Activated B cell treated with CpG ODN at 0.5 μM for 24 hours (primary cell): ENCODE results near the gene MPRIP. TPM values are rescaled to one million over a fixed set of nuclear protein-coding genes. Genes with fewer than 3 reads are reported as not detected.

Experiments
- ATAC-seq: fragments of 200-7000 bp; cut with Tn5 transposase; one replicate; pipeline ENCODE4 v1.10.0; 2021; ENCODE audit warnings: low read depth, mild to moderate bottlenecking, moderate library complexity
- CTCF ChIA-PET: fragments of 350-600 bp; sonication (Branson Sonifier 250); formaldehyde crosslinking; loops from one replicate; lab custom pipeline; 2021; ENCODE audit warnings: antibody characterized with exemption; lab: Charles Lee
- POLR2A ChIA-PET: fragments of 350-600 bp; sonication (Branson Sonifier 250); formaldehyde crosslinking; loops from one replicate; lab custom pipeline; 2021; ENCODE audit warnings: antibody characterized with exemption; lab: Charles Lee
- DNase-seq: peaks from one replicate; pipeline ENCODE4 v3.0.0; 2022
- H3K27ac Mint-ChIP-seq: one replicate; pipeline ENCODE4 v1.8.0; 2020; ENCODE audit warnings: mixed read lengths
- H3K27me3 Mint-ChIP-seq: one replicate; pipeline ENCODE4 v1.8.0; 2021; ENCODE audit warnings: mixed read lengths
- H3K36me3 Mint-ChIP-seq: one replicate; pipeline ENCODE4 v1.8.0; 2021; ENCODE audit warnings: low read depth, mixed read lengths
- H3K4me1 Mint-ChIP-seq: one replicate; pipeline ENCODE4 v1.8.0; 2021; ENCODE audit warnings: mixed read lengths
- H3K4me3 Mint-ChIP-seq: one replicate; pipeline ENCODE4 v1.8.0; 2020; ENCODE audit warnings: mild to moderate bottlenecking, mixed read lengths
- H3K9me3 Mint-ChIP-seq: one replicate; pipeline ENCODE4 v1.8.0; 2020; ENCODE audit warnings: mixed read lengths
- intact Hi-C: fragments of 100-400 bp; cut with micrococcal nuclease; formaldehyde crosslinking; loops from one replicate; pipeline ENCODE4 v1.15.1; 2024
- total RNA-seq: library from RNA; stranded (reverse); gene quantifications from 2 replicates; pipeline ENCODE4 v1.2.3, GENCODE V29; 2022
- TF ChIP-seq, protein P1 (sequence below): fragments of 200-600 bp; IDR thresholded peaks from one replicate; pipeline ENCODE4 v1.8.0; 2022; ENCODE audit warnings: antibody characterized with exemption, mild to moderate bottlenecking

Gene MPRIP
- total RNA-seq, 1 donor from 2014 or later = 231 TPM

DNA sequence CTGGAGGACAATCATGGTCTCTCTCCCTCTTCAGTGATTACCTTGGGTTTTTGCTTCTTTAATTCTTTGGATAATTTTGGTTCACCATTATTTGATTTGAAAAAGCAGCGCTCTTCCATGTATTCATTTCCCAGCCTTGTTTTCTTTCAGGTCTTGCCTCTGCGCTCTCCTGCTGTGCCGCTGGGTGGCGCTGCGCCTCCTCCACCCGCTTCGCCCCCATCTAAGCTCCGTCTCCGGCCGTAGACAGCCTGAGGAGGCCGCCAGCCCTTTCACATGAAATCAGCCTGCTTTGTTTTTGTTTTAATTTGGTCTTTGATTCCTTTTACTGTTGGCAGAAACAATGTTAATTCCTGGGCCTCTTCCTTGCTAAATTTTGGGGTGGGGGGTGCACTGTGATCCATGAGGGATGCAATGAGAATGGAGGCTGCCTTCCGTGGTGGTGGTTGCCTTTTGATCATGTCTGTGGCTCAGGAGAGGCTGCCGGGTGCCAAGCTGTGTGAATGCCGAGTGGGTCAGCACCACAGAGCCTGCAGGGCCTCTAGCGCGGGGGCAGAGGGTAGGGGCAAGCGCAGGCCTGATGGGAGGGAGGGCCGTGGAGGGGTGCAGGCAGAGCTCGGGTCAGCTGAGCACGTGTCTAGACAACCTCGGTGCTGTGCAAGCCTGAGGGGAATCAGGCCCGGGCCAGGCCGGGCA is 99.7 kb downstream of the MPRIP start:
- ATAC-seq (no peak), DNase-seq (no peak)
- Mint-ChIP-seq H3K27me3 (no peaks in the 10 kb centered on the region), H3K9me3 (no peaks in the 10 kb centered on the region), H3K36me3 (peaks cover 83% of the 10 kb centered on the region), H3K4me3 (no peak overlapping the region), H3K27ac (no peak overlapping the region), H3K4me1 (peaks cover 3% of the 10 kb centered on the region)
- intact Hi-C loops = loop anchor here (10.0 kb wide), 1 partner anchor 173 kb away; no protein-coding TSS in a partner anchor
- ChIA-PET CTCF (interaction anchor here (1.2 to 1.3 kb wide), 2 partner anchors 34 to 149 kb away, joined by 3 read pairs; no protein-coding TSS in a partner anchor), POLR2A (no interaction called here)
- TF ChIP-seq, protein P1, sequence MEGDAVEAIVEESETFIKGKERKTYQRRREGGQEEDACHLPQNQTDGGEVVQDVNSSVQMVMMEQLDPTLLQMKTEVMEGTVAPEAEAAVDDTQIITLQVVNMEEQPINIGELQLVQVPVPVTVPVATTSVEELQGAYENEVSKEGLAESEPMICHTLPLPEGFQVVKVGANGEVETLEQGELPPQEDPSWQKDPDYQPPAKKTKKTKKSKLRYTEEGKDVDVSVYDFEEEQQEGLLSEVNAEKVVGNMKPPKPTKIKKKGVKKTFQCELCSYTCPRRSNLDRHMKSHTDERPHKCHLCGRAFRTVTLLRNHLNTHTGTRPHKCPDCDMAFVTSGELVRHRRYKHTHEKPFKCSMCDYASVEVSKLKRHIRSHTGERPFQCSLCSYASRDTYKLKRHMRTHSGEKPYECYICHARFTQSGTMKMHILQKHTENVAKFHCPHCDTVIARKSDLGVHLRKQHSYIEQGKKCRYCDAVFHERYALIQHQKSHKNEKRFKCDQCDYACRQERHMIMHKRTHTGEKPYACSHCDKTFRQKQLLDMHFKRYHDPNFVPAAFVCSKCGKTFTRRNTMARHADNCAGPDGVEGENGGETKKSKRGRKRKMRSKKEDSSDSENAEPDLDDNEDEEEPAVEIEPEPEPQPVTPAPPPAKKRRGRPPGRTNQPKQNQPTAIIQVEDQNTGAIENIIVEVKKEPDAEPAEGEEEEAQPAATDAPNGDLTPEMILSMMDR = no peak

DNA sequence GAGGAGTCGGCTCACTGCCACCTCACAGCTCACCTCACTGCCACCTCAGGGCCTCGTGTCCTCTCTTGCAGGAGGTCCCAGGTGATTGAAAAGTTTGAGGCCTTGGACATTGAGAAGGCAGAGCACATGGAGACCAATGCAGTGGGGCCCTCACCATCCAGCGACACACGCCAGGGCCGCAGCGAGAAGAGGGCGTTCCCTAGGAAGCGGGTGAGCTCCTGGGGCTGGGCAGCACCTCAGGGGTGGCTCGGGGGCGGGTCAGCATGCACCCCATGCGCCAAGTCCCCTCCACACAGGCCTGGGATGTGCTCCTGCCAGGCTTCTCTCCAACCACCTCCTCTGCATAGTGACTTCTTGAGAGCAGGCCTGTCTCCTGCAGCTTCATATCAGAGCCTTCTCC is 100.3 kb downstream of the MPRIP start:
- Mint-ChIP-seq H3K9me3 (no peaks in the 10 kb centered on the region), H3K27me3 (no peaks in the 10 kb centered on the region), H3K36me3 (peaks cover 83% of the 10 kb centered on the region), H3K27ac (no peak overlapping the region), H3K4me3 (no peak overlapping the region), H3K4me1 (peaks cover 3% of the 10 kb centered on the region)
- ChIA-PET POLR2A (interaction anchor here (0.5 kb wide), 1 partner anchor 50 kb away, joined by 5 read pairs; no protein-coding TSS in a partner anchor), CTCF (interaction anchor here (1.2 kb wide), 1 partner anchor 150 kb away, joined by 3 read pairs; no protein-coding TSS in a partner anchor)
- TF ChIP-seq, protein P1 = no peak
- DNase-seq = no peak
- no peak for ATAC-seq
- intact Hi-C loops = loop anchor here (10.0 kb wide), 1 partner anchor 172 kb away; no protein-coding TSS in a partner anchor

DNA sequence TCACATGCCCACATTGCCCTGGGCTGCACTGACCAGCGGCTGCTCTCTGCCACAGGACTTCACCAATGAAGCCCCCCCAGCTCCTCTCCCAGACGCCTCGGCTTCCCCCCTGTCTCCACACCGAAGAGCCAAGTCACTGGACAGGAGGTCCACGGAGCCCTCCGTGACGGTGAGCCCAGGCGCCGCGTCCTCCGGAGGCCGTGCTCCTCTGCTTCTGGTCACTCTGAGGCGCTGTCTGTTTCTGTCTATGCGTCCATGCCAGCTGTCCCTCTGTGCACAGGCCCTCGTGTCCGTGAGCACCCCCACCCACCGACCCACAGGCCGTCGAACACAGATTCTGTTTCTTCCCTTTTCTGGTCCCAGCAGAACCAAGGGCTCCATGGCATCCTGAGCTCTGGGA is 101.2 kb downstream of the MPRIP start:
- H3K36me3 Mint-ChIP-seq = peaks cover 81% of the 10 kb centered on the region
- no peaks in the 10 kb centered on the region for H3K9me3 Mint-ChIP-seq
- DNase-seq (no peak), ATAC-seq (no peak)
- H3K4me1 Mint-ChIP-seq = peaks cover 2% of the 10 kb centered on the region
- intact Hi-C loops = loop anchor here (10.0 kb wide), 1 partner anchor 171 kb away; no protein-coding TSS in a partner anchor
- TF ChIP-seq, protein P1 = no peak
- no peaks in the 10 kb centered on the region for H3K27me3 Mint-ChIP-seq
- H3K27ac Mint-ChIP-seq = no peak overlapping the region
- ChIA-PET CTCF (no interaction called here), POLR2A (no interaction called here)
- no peak overlapping the region for H3K4me3 Mint-ChIP-seq

DNA sequence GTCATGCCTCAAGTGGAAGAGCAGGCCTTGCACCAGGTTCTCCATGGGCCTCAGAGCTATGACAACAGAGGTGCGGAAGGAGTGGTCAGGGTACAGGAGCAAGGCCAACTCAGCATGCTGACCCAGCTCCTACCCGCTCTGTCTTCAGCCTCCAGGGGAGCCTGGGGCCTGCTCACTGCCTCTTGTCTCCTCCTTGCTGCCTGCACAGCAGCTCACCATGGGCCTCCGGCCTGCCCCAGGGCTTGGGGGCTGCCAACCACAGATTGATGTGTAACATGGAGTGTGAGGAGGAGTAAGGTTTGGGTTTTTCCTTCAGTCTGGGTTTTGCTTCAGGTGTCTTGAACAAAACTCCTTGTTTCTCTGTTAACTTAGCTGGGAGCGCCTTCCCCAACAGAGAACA is 101.8 kb downstream of the MPRIP start:
- H3K9me3 Mint-ChIP-seq = no peaks in the 10 kb centered on the region
- H3K4me1 Mint-ChIP-seq = no peaks in the 10 kb centered on the region
- TF ChIP-seq, protein P1 = no peak
- ChIA-PET CTCF (no interaction called here), POLR2A (no interaction called here)
- H3K27me3 Mint-ChIP-seq = no peaks in the 10 kb centered on the region
- no peak overlapping the region for H3K27ac Mint-ChIP-seq
- no peak for DNase-seq
- H3K4me3 Mint-ChIP-seq = no peak overlapping the region
- intact Hi-C loops = loop anchor here (10.0 kb wide), 1 partner anchor 171 kb away; no protein-coding TSS in a partner anchor
- no peak for ATAC-seq
- peaks cover 77% of the 10 kb centered on the region for H3K36me3 Mint-ChIP-seq

DNA sequence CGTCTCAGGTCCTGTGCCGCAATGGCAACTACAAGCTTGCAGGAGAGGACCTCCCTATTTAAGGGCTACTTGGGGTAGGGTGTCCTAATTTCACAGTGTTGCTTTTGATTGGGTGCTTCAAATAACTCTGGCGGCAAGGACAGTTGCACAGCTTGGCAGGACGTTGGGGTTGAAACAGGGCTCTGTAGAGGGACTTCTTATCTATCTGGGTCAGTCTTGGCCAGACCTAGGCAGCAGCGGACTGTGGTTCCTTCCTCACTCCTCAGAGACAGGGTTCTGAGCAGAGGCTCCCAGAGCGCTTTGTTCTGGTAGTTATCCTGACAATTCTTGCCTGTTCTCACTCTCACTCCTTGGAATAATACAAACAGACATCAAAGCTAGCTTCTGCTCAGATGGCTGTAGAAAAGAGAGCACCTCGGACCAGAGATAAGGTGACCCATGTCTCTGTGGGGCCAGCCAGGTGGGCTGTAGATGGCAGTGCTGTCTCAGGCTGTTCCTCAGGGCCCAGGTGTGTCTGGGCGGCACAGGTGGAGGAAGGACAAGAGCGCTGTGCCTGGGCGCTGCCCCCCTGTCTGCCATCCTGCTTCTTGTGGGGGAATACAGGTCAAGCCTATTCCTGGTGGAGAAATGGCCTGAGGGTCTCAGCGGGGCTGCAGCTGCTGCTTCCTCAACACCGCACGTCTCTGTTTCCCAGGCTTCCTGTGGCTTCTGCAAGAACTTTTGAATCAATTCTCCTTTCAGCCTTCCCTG is 102.8 kb downstream of the MPRIP start:
- Mint-ChIP-seq H3K4me1 (peaks cover 4% of the 10 kb centered on the region), H3K4me3 (no peak overlapping the region), H3K27me3 (no peaks in the 10 kb centered on the region), H3K9me3 (no peaks in the 10 kb centered on the region), H3K36me3 (peaks cover 77% of the 10 kb centered on the region), H3K27ac (no peak overlapping the region)
- ChIA-PET CTCF (no interaction called here), POLR2A (no interaction called here)
- ATAC-seq = no peak
- intact Hi-C loops = loop anchor here (10.0 kb wide), 1 partner anchor 170 kb away; no protein-coding TSS in a partner anchor
- TF ChIP-seq, protein P1 = no peak
- DNase-seq = no peak
